Breast epithelium (tissue), 3 donors: ENCODE results near the gene KLHL36.

Experiments
- CTCF ChIP-seq, 3 donors: fragments of 450-650 bp; IDR thresholded peaks; one replicate each; pipeline ENCODE4 v1.5.1; 2016 to 2017; ENCODE audit warnings: antibody characterized with exemption in 3 of 3, mild to moderate bottlenecking in 3 of 3, moderate library complexity in 3 of 3
- POLR2AphosphoS5 ChIP-seq, 3 donors: sonication (generic); formaldehyde crosslinking; IDR thresholded peaks; one replicate each; pipeline ENCODE4 v1.6.1; 2017; ENCODE audit warnings: antibody characterized with exemption in 3 of 3

- no peak for TF ChIP-seq CTCF (IDR thresholded peaks at IDR 0.05)
- no peak for TF ChIP-seq POLR2AphosphoS5 (IDR thresholded peaks at IDR 0.05)
Measured at GRCh38 chr16:84656649-84657048, 8.3 kb downstream of the KLHL36 start.
